ENCODE results near the gene DHX29. TPM values are rescaled to one million over a fixed set of nuclear protein-coding genes. Genes with fewer than 3 reads are reported as not detected.

DHX29 gene
- total RNA-seq, 1 experiment from 2014 or later, result 61.9 TPM

- no peak for DNase-seq (ENCODE audit: low spot score)
These were observed 96.2 kb downstream of the DHX29 start for GRCh38 chr5:55211184-55211874.

Other genes starting within 250 kb of the DHX29 start
- not detected in 2 replicates for gene GZMA, start 205.0 kb downstream of the DHX29 start, total RNA-seq (2014; rRNA removed; shearing (Covaris generic))
- 112 and 132 TPM in 2 replicates for gene GPX8, start 147.5 kb downstream of the DHX29 start, total RNA-seq (2014; rRNA removed; shearing (Covaris generic))
- 0.07 TPM in 1 of 2 replicates, not detected in the other for gene CDC20B, start 134.5 kb downstream of the DHX29 start, total RNA-seq (2014; rRNA removed; shearing (Covaris generic))
- 0.48 and 1.3 TPM in 2 replicates for gene MCIDAS, start 80.4 kb downstream of the DHX29 start, total RNA-seq (2014; rRNA removed; shearing (Covaris generic))
- gene CCNO, start 74.1 kb downstream of the DHX29 start, total RNA-seq (2014; rRNA removed; shearing (Covaris generic)), result 4.1 and 4.9 TPM in 2 replicates
- gene MTREX, start 295 bp upstream of the DHX29 start, total RNA-seq (2014; rRNA removed; shearing (Covaris generic)), result 91.4 and 119 TPM in 2 replicates
- 35.8 and 40.3 TPM in 2 replicates for gene PLPP1, start 227.3 kb upstream of the DHX29 start, total RNA-seq (2014; rRNA removed; shearing (Covaris generic))

Data from A172 (cell line).